AG09319 (cell line): ENCODE data around the gene PTPRD.

ENCODE experiments used
- DNase-seq: peaks from one replicate; pipeline ENCODE4 v3.0.0-alpha.2; 2010; ENCODE audit warnings: low read depth; ENCODE audit errors: extremely low read depth
- CTCF ChIP-seq: IDR thresholded peaks from 2 replicates; pipeline ENCODE4 v1.5.1; 2011; ENCODE audit warnings: low read depth, mild to moderate bottlenecking, inconsistent platforms, low read length, moderate library complexity

The PTPRD gene

GRCh38 chr9:8868632-8869031 lies 1744.2 kb downstream of the PTPRD start:
- no peak for TF ChIP-seq CTCF
- DNase-seq, result no peak

GRCh38 chr9:8867148-8867547 lies 1745.7 kb downstream of the PTPRD start:
- no peak for DNase-seq
- no peak for TF ChIP-seq CTCF

GRCh38 chr9:8864545-8864896 lies 1748.3 kb downstream of the PTPRD start:
- TF ChIP-seq CTCF, result no peak
- DNase-seq, result no peak

GRCh38 chr9:8863886-8864544 lies 1748.8 kb downstream of the PTPRD start:
- no peak for TF ChIP-seq CTCF
- no peak for DNase-seq

- DNase-seq, result no peak
- TF ChIP-seq CTCF, result no peak
Observed at GRCh38 chr9:8863069-8863468, 1749.7 kb downstream of the PTPRD start.

GRCh38 chr9:8860925-8861324 lies 1751.9 kb downstream of the PTPRD start:
- TF ChIP-seq CTCF, result no peak

GRCh38 chr9:8860086-8860485 lies 1752.7 kb downstream of the PTPRD start:
- no peak for DNase-seq
- no peak for TF ChIP-seq CTCF

More at GRCh38 chr9:8860925-8861324, 1751.9 kb downstream of the PTPRD start:
- DNase-seq, result no peak
